Adipose tissue (tissue), 3 donors: ENCODE results near the gene MSMP. TPM values are rescaled to one million over a fixed set of nuclear protein-coding genes. Genes with fewer than 3 reads are reported as not detected.

Experiments used
- H3K27ac ChIP-seq: one replicate; pipeline ENCODE4 v1.5.1; 2013; ENCODE audit warnings: low read depth, low read length
- WGBS, 3 donors: extraction: QIAGEN DNeasy Blood & Tissue Kit; methylation state at CpG; one replicate each; pipeline ENCODE4 v1.1.7; 2013; 5-methylcytosine and 5-hydroxymethylcytosine counted together
- polyA plus RNA-seq, 3 donors: library from polyadenylated mRNA; stranded (reverse); fragments of 200-250 nt; gene quantifications; one replicate each; pipeline ENCODE4 v1.2.3, GENCODE V29; 2013
- donor health status: healthy with polysubstance abuse.
- donor health status: Bipolar disorder and iron deficiency.
- donor health status: healthy.

The MSMP gene
- polyA plus RNA-seq, 3 donors: 0.30 to 1.00 TPM; not detected in 1

- peak overlapping the region; percentile 51 for H3K27ac ChIP-seq
- 64 to 82% (median 73%) methylated on average over 2 of the region's 2 CpGs for WGBS, 3 donors
Observed at GRCh38 chr9:35730486-35730854, 23.6 kb downstream of the MSMP start.

- peak overlapping the region; percentile 51 for H3K27ac ChIP-seq
- WGBS, 3 donors: 10 to 41% (median 14%) methylated on average over 6 of the region's 6 CpGs
Observed at GRCh38 chr9:35729700-35730485, 24.2 kb downstream of the MSMP start.

- WGBS, 3 donors: 53 to 84% (median 53%) methylated on average over 3 of the region's 3 CpGs
- H3K27ac ChIP-seq: no peak overlapping the region
Observed at GRCh38 chr9:35729101-35729500, 25.0 kb downstream of the MSMP start.

GRCh38 chr9:35728041-35728971, 25.8 kb downstream of the MSMP start:
- WGBS, 3 donors: 7 to 19% (median 11%) methylated on average over 9 to 10 of the region's 10 CpGs
- peak overlapping the region; percentile 40 for H3K27ac ChIP-seq

- no peak overlapping the region for H3K27ac ChIP-seq
- WGBS, 3 donors: 16 to 70% (median 16%) methylated on average over 5 of the region's 5 CpGs
Observed at GRCh38 chr9:35727676-35728040, 26.4 kb downstream of the MSMP start.

- no peak overlapping the region for H3K27ac ChIP-seq
- WGBS, 3 donors: 37 to 66% (median 39%) methylated on average over 3 of the region's 3 CpGs
Observed at GRCh38 chr9:35726931-35727330, 27.1 kb downstream of the MSMP start.

GRCh38 chr9:35725362-35725761, 28.7 kb downstream of the MSMP start:
- no peak overlapping the region for H3K27ac ChIP-seq
- WGBS, 3 donors: 88 to 94% (median 91%) methylated on average over 11 of the region's 11 CpGs

GRCh38 chr9:35723908-35724307, 30.2 kb downstream of the MSMP start:
- H3K27ac ChIP-seq: no peak overlapping the region

GRCh38 chr9:35723426-35723825, 30.6 kb downstream of the MSMP start:
- no peak overlapping the region for H3K27ac ChIP-seq
- WGBS, 3 donors: 85 to 90% (median 87%) methylated on average over 2 of the region's 2 CpGs

More at GRCh38 chr9:35723908-35724307, 30.2 kb downstream of the MSMP start:
- WGBS, 3 donors: 93 to 95% (median 94%) methylated on average over 8 of the region's 8 CpGs

- H3K27ac ChIP-seq: no peak overlapping the region
- 93 to 96% (median 95%) methylated on average over 4 of the region's 4 CpGs for WGBS, 3 donors
Observed at GRCh38 chr9:35719546-35719945, 34.5 kb downstream of the MSMP start.

- WGBS, 3 donors: 80 to 91% (median 84%) methylated on average over 15 of the region's 15 CpGs
- no peak overlapping the region for H3K27ac ChIP-seq
Observed at GRCh38 chr9:35718721-35719511, 35.2 kb downstream of the MSMP start.

- H3K27ac ChIP-seq: no peak overlapping the region
- WGBS, 3 donors: 89 to 93% (median 92%) methylated on average over 14 of the region's 14 CpGs
Observed at GRCh38 chr9:35717132-35717870, 36.8 kb downstream of the MSMP start.

- 83 to 92% (median 88%) methylated on average over 4 of the region's 4 CpGs for WGBS, 3 donors
- no peak overlapping the region for H3K27ac ChIP-seq
Observed at GRCh38 chr9:35716230-35716629, 37.8 kb downstream of the MSMP start.

- whole genome bisulfite sequencing, 3 donors: 93 to 96% (median 94%) methylated on average over 13 of the region's 13 CpGs
- no peak overlapping the region for H3K27ac ChIP-seq
Observed at GRCh38 chr9:35714579-35715252, 39.4 kb downstream of the MSMP start.

GRCh38 chr9:35714123-35714522, 40.0 kb downstream of the MSMP start:
- H3K27ac ChIP-seq: no peak overlapping the region
- WGBS, 3 donors: 90 to 93% (median 92%) methylated on average over 6 of the region's 6 CpGs

GRCh38 chr9:35713578-35713977, 40.5 kb downstream of the MSMP start:
- WGBS, 3 donors: 74 to 96% (median 80%) methylated on average over 3 of the region's 3 CpGs
- no peak overlapping the region for H3K27ac ChIP-seq

- 84 to 90% (median 87%) methylated on average over 10 to 11 of the region's 11 CpGs for WGBS, 3 donors
- H3K27ac ChIP-seq: no peak overlapping the region
Observed at GRCh38 chr9:35712762-35713400, 41.2 kb downstream of the MSMP start.
